Fibroblast of villous mesenchyme (primary cell): ENCODE measurements around the gene DLK1. TPM values are rescaled to one million over a fixed set of nuclear protein-coding genes. Genes with fewer than 3 reads are reported as not detected.
A peak's percentile ranks its signal among the peaks of the same experiment; 100 is the strongest.

Source experiments
- DNase-seq: peaks from one replicate; pipeline ENCODE4 v3.0.0-alpha.2; 2010; ENCODE audit warnings: low read depth
- H3K4me3 ChIP-seq: 2 replicates; pipeline ENCODE4 v1.5.1; 2011; ENCODE audit warnings: low read depth, mild to moderate bottlenecking, low read length
- CTCF ChIP-seq: IDR thresholded peaks from 2 replicates; pipeline ENCODE4 v1.5.1; 2012; ENCODE audit warnings: low read depth, mild to moderate bottlenecking, low read length; ENCODE audit not compliant: insufficient read depth
- total RNA-seq: library from RNA; depleted of rRNA; stranded (reverse); fragments of >200 nt; gene quantifications from 2 replicates; pipeline ENCODE4 v1.2.3, GENCODE V29; 2012

The DLK1 gene
- total RNA-seq, 1 donor: not detected

- DNase-seq: peak; percentile 89
- no peak for TF ChIP-seq CTCF
- no peak overlapping the region for H3K4me3 ChIP-seq
These were observed 35.4 kb downstream of the DLK1 start for GRCh38 chr14:100762089-100762515.

GRCh38 chr14:100762901-100763300 lies 36.2 kb downstream of the DLK1 start:
- TF ChIP-seq CTCF: no peak
- no peak for DNase-seq
- H3K4me3 ChIP-seq: no peak overlapping the region

DNA sequence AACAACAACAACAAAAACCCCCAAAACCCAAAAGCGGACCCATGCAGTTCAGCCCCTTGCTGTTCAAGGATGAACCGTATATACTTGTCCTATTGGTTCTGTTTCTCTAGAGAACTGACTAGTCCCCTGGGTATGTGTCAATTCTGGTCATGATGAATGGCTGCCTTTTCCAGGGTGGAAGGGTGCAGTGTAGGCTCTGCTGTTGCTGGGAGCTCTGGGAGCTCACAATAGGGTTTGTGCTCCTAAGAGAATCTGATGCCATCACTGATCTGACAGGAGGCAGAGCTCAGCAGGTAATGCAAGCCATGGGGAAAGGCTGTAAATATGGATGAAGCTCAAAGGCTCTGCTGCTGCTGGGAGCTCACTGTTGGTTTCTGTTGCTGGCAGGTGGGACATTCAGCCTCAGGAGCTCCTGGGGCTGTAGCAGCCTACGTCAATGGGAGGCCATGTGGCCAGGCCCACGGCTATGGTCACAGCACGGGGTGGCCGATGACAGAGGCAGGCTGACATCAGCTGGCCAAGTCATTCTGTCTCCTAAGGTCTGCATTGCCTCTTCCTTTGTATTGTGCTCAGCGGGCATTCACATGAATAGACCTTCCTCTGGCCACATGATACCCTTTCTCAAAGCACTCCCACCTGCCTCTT lies 37.9 kb downstream of the DLK1 start:
- no peak for TF ChIP-seq CTCF
- no peak overlapping the region for H3K4me3 ChIP-seq
- no peak for DNase-seq

- no peak for TF ChIP-seq CTCF
- no peak for DNase-seq
These were observed 38.6 kb downstream of the DLK1 start for GRCh38 chr14:100765296-100765695.

DNA sequence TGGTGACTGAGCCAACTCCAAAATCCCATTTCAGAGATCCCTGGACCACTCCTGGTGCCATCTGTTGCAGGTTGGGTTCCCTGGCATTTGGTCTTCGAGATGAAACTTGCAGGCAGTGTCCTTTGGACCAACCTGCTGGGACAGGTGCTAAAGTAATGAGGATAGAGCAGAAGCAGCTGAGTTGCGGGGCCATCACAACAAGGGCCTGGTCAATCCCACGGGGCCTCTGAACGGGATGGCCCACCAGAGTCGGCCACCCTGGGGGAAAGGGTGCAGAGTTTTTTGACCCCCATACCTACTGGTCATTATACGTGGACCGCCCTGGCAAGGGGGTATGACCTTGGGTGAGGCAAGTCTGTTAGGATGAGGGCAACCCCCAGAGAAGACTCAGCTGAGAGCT lies 39.3 kb downstream of the DLK1 start:
- DNase-seq: no peak
- H3K4me3 ChIP-seq: no peak overlapping the region
- no peak for TF ChIP-seq CTCF

More at GRCh38 chr14:100765296-100765695, 38.6 kb downstream of the DLK1 start:
- H3K4me3 ChIP-seq: no peak overlapping the region

DNA sequence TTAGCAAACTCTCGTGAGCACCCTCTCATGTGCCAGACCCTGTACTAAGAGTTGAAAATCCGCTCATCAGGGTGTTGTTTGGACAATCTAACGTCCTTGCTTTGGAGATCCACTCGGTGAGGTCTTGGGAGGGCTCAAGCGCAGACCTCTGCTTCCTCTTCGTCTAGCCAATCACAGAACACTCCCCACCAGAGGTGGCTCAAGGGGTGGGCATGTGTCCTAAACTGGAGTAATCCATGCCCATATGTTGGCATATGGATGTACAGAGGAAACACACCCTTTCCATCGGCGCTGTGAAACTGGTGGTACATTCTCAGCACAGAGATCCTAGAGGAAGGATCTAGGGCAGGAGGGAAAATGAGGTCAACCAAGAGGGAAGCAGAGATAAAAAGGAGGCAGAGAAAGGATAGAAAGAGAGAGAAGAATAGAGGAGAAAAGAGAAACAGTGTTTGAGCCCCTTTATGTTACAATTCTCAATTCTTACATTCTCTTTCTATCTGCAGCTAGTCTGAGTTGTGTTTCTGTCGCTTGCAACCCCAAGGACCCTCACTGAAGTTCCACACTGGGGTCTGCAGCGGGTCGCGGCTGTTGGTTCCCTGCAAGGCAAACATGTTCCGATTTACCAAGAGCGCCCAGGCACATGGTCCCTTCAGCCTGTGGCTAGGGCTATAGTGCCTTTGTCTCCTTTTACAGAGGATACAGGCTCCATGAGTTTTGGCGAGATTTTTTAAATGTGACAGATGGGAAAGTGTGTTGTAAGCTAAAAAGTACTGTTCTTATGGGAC lies 40.5 kb downstream of the DLK1 start:
- no peak overlapping the region for H3K4me3 ChIP-seq
- no peak for TF ChIP-seq CTCF
- DNase-seq: no peak
